H1 (cell line): ENCODE results near the gene KLK10. TPM values are rescaled to one million over a fixed set of nuclear protein-coding genes. Genes with fewer than 3 reads are reported as not detected.

Source experiments
- JUND ChIP-seq: IDR thresholded peaks from 2 replicates; pipeline ENCODE4 v1.6.1; 2011; ENCODE audit warnings: mild to moderate bottlenecking, improper control_type of control experiment, low read length
- KDM1A ChIP-seq: fragments of 200-600, 300-600 bp; sonication (generic); IDR thresholded peaks from 2 replicates; pipeline ENCODE4 v1.7.1; 2016; ENCODE audit warnings: mild to moderate bottlenecking, low read length, borderline replicate concordance
- SP1 ChIP-seq: IDR thresholded peaks from 2 replicates; pipeline ENCODE4 v1.6.1; 2011; ENCODE audit warnings: low read depth, low read length
- polyA plus RNA-seq, 7 experiments: library from polyadenylated mRNA; depleted of rRNA in 3 of 7; stranded (reverse) in 5 of 7; unstranded in 2 of 7; fragments of >200 nt in 5 of 7; fragments of 200-250 nt in 2 of 7; gene quantifications; 1 replicate in 5 of 7; 2 replicates in 1 of 7; 4 replicates in 1 of 7; pipeline versions ENCODE4 v1.2.1 to v1.2.3, GENCODE V29; 2011 to 2013; ENCODE audit warnings: missing spikeins in 2 of 7, mixed read lengths in 2 of 7
- total RNA-seq: library from RNA; stranded (reverse); fragmentation: NEBNext Ultra II Directional; extraction: Animal tissue kit (Norgen Biotek cat#: 25700); gene quantifications from 2 replicates; pipeline ENCODE4 v1.2.1, GENCODE V29; 2021

KLK10 gene
- total and polyA plus RNA-seq, 2 of the 8 experiments (the other 6 are each of a cell fraction or from before 2014, with no cell fraction given) = 4.8 to 9.7 TPM

DNA sequence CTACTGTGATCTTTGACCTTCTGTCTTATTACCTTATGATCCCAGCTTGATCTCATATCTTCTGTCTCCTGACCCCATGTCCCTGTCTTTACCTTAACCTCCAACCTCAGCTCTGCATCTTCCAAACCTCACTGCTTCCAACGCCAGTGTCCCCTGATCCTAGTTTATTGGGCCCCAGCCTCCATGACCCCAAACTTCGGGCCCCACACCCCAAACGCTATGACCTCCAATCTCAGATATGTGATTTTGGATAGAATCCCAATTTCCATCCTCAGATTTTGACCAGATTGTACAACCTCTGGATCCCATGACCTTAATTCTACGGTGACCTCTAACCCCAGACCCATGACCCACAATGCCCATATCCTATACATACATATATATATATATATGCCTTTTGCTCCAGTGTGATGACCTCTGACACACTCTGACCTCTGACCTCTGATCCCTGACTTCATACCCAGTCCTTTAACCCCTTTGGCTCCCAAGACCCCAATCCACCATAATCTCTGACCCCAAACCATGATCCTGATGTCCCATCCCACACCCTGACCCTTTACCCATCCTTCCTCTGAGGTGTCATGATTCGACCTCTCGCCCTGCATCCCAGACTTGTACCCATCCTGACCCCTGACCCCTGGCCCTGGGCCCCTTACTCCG, 11.8 kb upstream of the KLK10 start (continued):
- TF ChIP-seq SP1 (no peak), KDM1A (no peak), JUND (no peak)
